Measurements from ENCODE around the gene SNX15.
A peak's percentile ranks its signal among the peaks of the same experiment; 100 is the strongest.

The SNX15 gene

GRCh38 chr11:65013888-65014725 lies 13.1 kb upstream of the SNX15 start, which contains the start of gene ARL2:
ARL2 (plus strand) TSS chr11:65014160; CDS start chr11:65014208, 48 bp downstream.
- peak; percentile 30; the same call in 1 of the 2 replicates for TF ChIP-seq CTCF (IDR thresholded peaks at IDR 0.05; ENCODE audit: low read depth, low read length)
- Histone ChIP-seq H3K4me1 (no peaks in the 10 kb centered on the region), H3K27me3 (no peaks in the 10 kb centered on the region), H3K9me3 (no peaks in the 10 kb centered on the region), H3K4me3 (ENCODE audit: low read depth, low read length) (peak within 1 kb of the TSS; percentile 62), H3K36me3 (peaks cover 6% of the 10 kb centered on the region; the same call in 1 of the 2 replicates)
- DNase-seq: peak; percentile 91

DNA sequence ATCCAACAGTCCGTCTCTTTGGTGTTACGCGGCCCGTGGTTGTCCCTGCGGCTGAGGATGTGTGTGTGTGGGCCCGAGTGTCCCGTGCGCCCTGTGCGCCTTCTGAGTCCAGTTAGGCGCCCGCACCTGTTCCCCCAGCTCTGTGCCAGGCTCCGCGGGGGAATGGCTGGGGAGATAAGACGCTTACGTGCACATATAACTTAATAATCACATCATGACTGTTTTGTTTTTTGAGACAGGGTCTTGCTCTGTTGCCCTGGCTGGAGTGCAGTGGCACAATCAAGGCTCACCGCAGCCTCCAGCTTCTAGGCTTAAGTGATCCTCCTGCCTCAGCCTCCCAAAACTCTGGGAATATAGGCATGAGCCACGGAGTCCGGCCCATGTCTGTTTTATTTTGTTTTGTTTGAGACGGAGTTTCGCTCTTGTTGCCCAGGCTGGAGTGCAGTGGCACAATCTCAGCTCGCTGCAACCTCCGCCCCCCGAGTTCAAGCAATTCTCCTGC lies 12.5 kb upstream of the SNX15 start:
- H3K9me3 ChIP-seq: no peaks in the 10 kb centered on the region
- peak overlapping the region; percentile 62 for H3K4me3 ChIP-seq (ENCODE audit: low read depth, low read length)
- TF ChIP-seq CTCF (IDR thresholded peaks at IDR 0.05; ENCODE audit: low read depth, low read length): no peak
- H3K27me3 ChIP-seq: no peaks in the 10 kb centered on the region
- H3K36me3 ChIP-seq: peaks cover 6% of the 10 kb centered on the region; the same call in 1 of the 2 replicates
- no peaks in the 10 kb centered on the region for H3K4me1 ChIP-seq
- no peak for DNase-seq

GRCh38 chr11:65016705-65017104 lies 10.5 kb upstream of the SNX15 start:
- H3K4me3 ChIP-seq (ENCODE audit: low read depth, low read length): no peak overlapping the region
- peaks cover 6% of the 10 kb centered on the region for H3K36me3 ChIP-seq
- no peaks in the 10 kb centered on the region for H3K27me3 ChIP-seq
- TF ChIP-seq CTCF (IDR thresholded peaks at IDR 0.05; ENCODE audit: low read depth, low read length): no peak
- DNase-seq: no peak
- no peaks in the 10 kb centered on the region for H3K4me1 ChIP-seq
- no peaks in the 10 kb centered on the region for H3K9me3 ChIP-seq

DNA sequence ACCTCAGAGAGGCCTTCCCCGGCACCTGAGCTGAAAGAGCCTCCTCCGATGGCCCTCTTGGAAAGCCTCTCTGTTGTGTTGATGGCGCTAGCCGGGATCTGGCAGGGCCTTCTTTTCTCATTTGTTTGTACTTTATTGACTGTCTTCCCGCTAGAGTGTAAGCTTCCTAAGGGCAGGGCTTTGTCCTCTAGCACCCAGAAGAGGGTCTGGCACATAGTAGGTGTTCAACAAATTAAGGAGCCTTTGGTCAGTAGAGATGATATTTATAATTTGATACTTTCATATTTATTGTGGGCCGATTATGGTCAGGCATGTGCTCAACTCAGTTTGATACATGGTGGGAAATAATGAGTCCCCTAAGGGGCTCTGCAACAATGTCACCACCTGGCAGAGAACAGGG lies 9.3 kb upstream of the SNX15 start:
- no peak for DNase-seq
- TF ChIP-seq CTCF (IDR thresholded peaks at IDR 0.05; ENCODE audit: low read depth, low read length): no peak
- Histone ChIP-seq H3K9me3 (no peaks in the 10 kb centered on the region), H3K4me3 (ENCODE audit: low read depth, low read length) (no peak overlapping the region), H3K27me3 (no peaks in the 10 kb centered on the region), H3K36me3 (peaks cover 6% of the 10 kb centered on the region), H3K4me1 (no peaks in the 10 kb centered on the region)

GRCh38 chr11:65019824-65020223 lies 7.4 kb upstream of the SNX15 start:
- Histone ChIP-seq H3K4me3 (ENCODE audit: low read depth, low read length) (no peak overlapping the region), H3K36me3 (peaks cover 6% of the 10 kb centered on the region), H3K27me3 (no peaks in the 10 kb centered on the region), H3K9me3 (no peaks in the 10 kb centered on the region), H3K4me1 (no peaks in the 10 kb centered on the region)
- no peak for TF ChIP-seq CTCF (IDR thresholded peaks at IDR 0.05; ENCODE audit: low read depth, low read length)
- DNase-seq: no peak

- DNase-seq: no peak
- peaks cover 6% of the 10 kb centered on the region for H3K36me3 ChIP-seq
- no peak overlapping the region for H3K4me3 ChIP-seq (ENCODE audit: low read depth, low read length)
- H3K27me3 ChIP-seq: no peaks in the 10 kb centered on the region
- TF ChIP-seq CTCF (IDR thresholded peaks at IDR 0.05; ENCODE audit: low read depth, low read length): no peak
- H3K9me3 ChIP-seq: no peaks in the 10 kb centered on the region
- H3K4me1 ChIP-seq: no peaks in the 10 kb centered on the region
Measured at GRCh38 chr11:65021003-65021402, 6.2 kb upstream of the SNX15 start.
